H9 (cell line): ENCODE measurements around the gene GRID2. TPM values are rescaled to one million over a fixed set of nuclear protein-coding genes. Genes with fewer than 3 reads are reported as not detected.

Source experiments
- DNase-seq: peaks from one replicate; pipeline ENCODE4 v3.0.0-alpha.2; 2017
- H2AFZ ChIP-seq: one replicate; pipeline ENCODE4 v1.6.1; 2013; ENCODE audit warnings: mild to moderate bottlenecking, low read length, control low read depth, moderate library complexity
- H2AK5ac ChIP-seq: 2 replicates; pipeline ENCODE4 v1.6.1; 2013; ENCODE audit warnings: low read length, control low read depth, mixed read lengths; ENCODE audit not compliant: insufficient read length
- H2BK120ac ChIP-seq: one replicate; pipeline ENCODE4 v1.6.1; 2013; ENCODE audit warnings: low read depth, mild to moderate bottlenecking, low read length, control low read depth, inconsistent platforms; ENCODE audit not compliant: poor library complexity, severe bottlenecking
- H2BK12ac ChIP-seq: 2 replicates; pipeline ENCODE4 v1.6.1; 2013; ENCODE audit warnings: low read length, control low read depth, mixed read lengths, low read depth; ENCODE audit not compliant: insufficient read length
- H2BK15ac ChIP-seq: 2 replicates; pipeline ENCODE4 v1.6.1; 2013; ENCODE audit warnings: low read depth, low read length, control low read depth
- H2BK20ac ChIP-seq: one replicate; pipeline ENCODE4 v1.6.1; 2013; ENCODE audit warnings: low read depth, mild to moderate bottlenecking, low read length, control low read depth, inconsistent platforms; ENCODE audit not compliant: poor library complexity, severe bottlenecking
- H2BK5ac ChIP-seq: 2 replicates; pipeline ENCODE4 v1.6.1; 2013; ENCODE audit warnings: low read length, control low read depth, mixed read lengths; ENCODE audit not compliant: insufficient read length
- H3K14ac ChIP-seq: 2 replicates; pipeline ENCODE4 v1.6.1; 2013; ENCODE audit warnings: low read length, control low read depth; ENCODE audit not compliant: insufficient read depth
- H3K18ac ChIP-seq: 2 replicates; pipeline ENCODE4 v1.6.1; 2013; ENCODE audit warnings: low read depth, mild to moderate bottlenecking, mixed read lengths, low read length, control low read depth; ENCODE audit not compliant: insufficient read length
- H3K23ac ChIP-seq: 2 replicates; pipeline ENCODE4 v1.6.1; 2013; ENCODE audit warnings: low read length, control low read depth, mixed read lengths, low read depth; ENCODE audit not compliant: insufficient read length
- H3K23me2 ChIP-seq: 2 replicates; pipeline ENCODE4 v1.6.1; 2013; ENCODE audit warnings: low read depth, mild to moderate bottlenecking, mixed read lengths, low read length, control low read depth; ENCODE audit not compliant: insufficient read length, poor library complexity, severe bottlenecking
- H3K27ac ChIP-seq: 2 replicates; pipeline ENCODE4 v1.5.1; 2013; ENCODE audit warnings: low read length, control low read depth, mixed read lengths, low read depth; ENCODE audit not compliant: insufficient read length
- H3K27me3 ChIP-seq: 2 replicates; pipeline ENCODE4 v1.6.1; 2013; ENCODE audit warnings: low read length, control low read depth, inconsistent platforms; ENCODE audit not compliant: insufficient read depth
- H3K4ac ChIP-seq: 2 replicates; pipeline ENCODE4 v1.6.1; 2013; ENCODE audit warnings: low read depth, mild to moderate bottlenecking, control low read depth, inconsistent platforms, low read length, moderate library complexity
- H3K4me1 ChIP-seq: 2 replicates; pipeline ENCODE4 v1.6.1; 2013; ENCODE audit warnings: low read length, control low read depth, inconsistent platforms; ENCODE audit not compliant: insufficient read depth
- H3K4me2 ChIP-seq: 2 replicates; pipeline ENCODE4 v1.6.1; 2013; ENCODE audit warnings: low read length, control low read depth, mixed read lengths; ENCODE audit not compliant: insufficient read length, insufficient read depth
- H3K56ac ChIP-seq: 2 replicates; pipeline ENCODE4 v1.6.1; 2013; ENCODE audit warnings: low read depth, mild to moderate bottlenecking, mixed read lengths, low read length, control low read depth; ENCODE audit not compliant: insufficient read length
- H3K79me1 ChIP-seq: 2 replicates; pipeline ENCODE4 v1.6.1; 2013; ENCODE audit warnings: low read depth, mild to moderate bottlenecking, moderate library complexity, low read length, control low read depth, inconsistent platforms; ENCODE audit not compliant: insufficient read depth, poor library complexity, severe bottlenecking
- H3K79me2 ChIP-seq: 2 replicates; pipeline ENCODE4 v1.6.1; 2013; ENCODE audit warnings: low read length, control low read depth, inconsistent platforms; ENCODE audit not compliant: insufficient read depth
- H3K9ac ChIP-seq: 2 replicates; pipeline ENCODE4 v1.6.1; 2013; ENCODE audit warnings: low read length, control low read depth, mixed read lengths; ENCODE audit not compliant: insufficient read length; ENCODE audit errors: extremely low read depth
- H3K9me3 ChIP-seq: one replicate; pipeline ENCODE4 v1.6.1; 2013; ENCODE audit warnings: low read depth, low read length, inconsistent platforms; ENCODE audit not compliant: control insufficient read depth
- H3T11ph ChIP-seq: one replicate; pipeline ENCODE4 v1.6.1; 2013; ENCODE audit warnings: mild to moderate bottlenecking, low read length, control low read depth, inconsistent platforms
- H4K20me1 ChIP-seq: one replicate; pipeline ENCODE4 v1.6.1; 2013; ENCODE audit not compliant: control insufficient read depth, insufficient read length, insufficient read depth
- H4K5ac ChIP-seq: 2 replicates; pipeline ENCODE4 v1.6.1; 2013; ENCODE audit warnings: low read depth, mild to moderate bottlenecking, mixed read lengths, low read length, control low read depth; ENCODE audit not compliant: insufficient read length
- H4K8ac ChIP-seq: replicated peaks from 2 replicates; pipeline ENCODE4 v1.6.1; 2013; ENCODE audit warnings: low read length, control low read depth, mixed read lengths, low read depth; ENCODE audit not compliant: insufficient read length
- H4K91ac ChIP-seq: 2 replicates; pipeline ENCODE4 v1.6.1; 2013; ENCODE audit warnings: low read depth, mild to moderate bottlenecking, moderate library complexity, mixed read lengths, low read length, control low read depth; ENCODE audit not compliant: insufficient read length
- H3K27ac Mint-ChIP-seq, 3 experiments: 2 replicates in 2 of 3; 3 replicates in 1 of 3; pipeline ENCODE4 v1.8.0; 2020 to 2021; ENCODE audit warnings: mixed read lengths in 3 of 3, mild to moderate bottlenecking in 1 of 3, moderate library complexity in 1 of 3
- H3K27me3 Mint-ChIP-seq: 2 replicates; pipeline ENCODE4 v1.8.0; 2021; ENCODE audit warnings: low read depth, mild to moderate bottlenecking, moderate library complexity, mixed read lengths
- H3K36me3 Mint-ChIP-seq, 3 experiments: 2 replicates in 2 of 3; 3 replicates in 1 of 3; pipeline ENCODE4 v1.8.0; 2020 to 2021; ENCODE audit warnings: low read depth in 3 of 3, mixed read lengths in 3 of 3; ENCODE audit not compliant: insufficient read depth in 1 of 3
- H3K4me1 Mint-ChIP-seq, 2 experiments: 2 replicates each; pipeline ENCODE4 v1.8.0; 2020; ENCODE audit warnings: mixed read lengths in 2 of 2
- H3K4me3 Mint-ChIP-seq, 2 experiments: 2 replicates in 1 of 2; 3 replicates in 1 of 2; pipeline ENCODE4 v1.8.0; 2020 to 2021; ENCODE audit warnings: mild to moderate bottlenecking in 2 of 2, mixed read lengths in 2 of 2, moderate library complexity in 1 of 2
- H3K9me3 Mint-ChIP-seq, 2 experiments: 2 replicates in 1 of 2; 3 replicates in 1 of 2; pipeline ENCODE4 v1.8.0; 2020; ENCODE audit warnings: mild to moderate bottlenecking in 2 of 2, mixed read lengths in 2 of 2, moderate library complexity in 1 of 2
- CTCF ChIP-seq: fragments of 200-600 bp; sonication (generic); conservative IDR thresholded peaks from 3 replicates; pipeline ENCODE4 v1.8.0; 2021; ENCODE audit warnings: antibody characterized with exemption, mild to moderate bottlenecking
- WGBS: extraction: QIAGEN DNeasy Blood & Tissue Kit; methylation state at CpG from one replicate; pipeline ENCODE4 v1.1.7; 2013; ENCODE audit warnings: missing lambda C conversion rate, low lambda C conversion rate, mixed read lengths; ENCODE audit not compliant: insufficient read length; ENCODE audit errors: extremely low coverage; 5-methylcytosine and 5-hydroxymethylcytosine counted together
- total RNA-seq: library from RNA; stranded (reverse); gene quantifications from 2 replicates; pipeline ENCODE4 v1.2.1, GENCODE V29; 2021

Gene GRID2
- total RNA-seq, 1 experiment from 2014 or later: 21.8 TPM

GRCh38 chr4:93002240-93002639 is 698.5 kb downstream of the GRID2 start:
- Histone ChIP-seq H2BK120ac (no peak overlapping the region), H2AK5ac (no peak overlapping the region), H3K27me3 (no peaks in the 10 kb centered on the region), H2BK20ac (no peak overlapping the region), H3K4me2 (no peak overlapping the region), H3K18ac (no peak overlapping the region), H3K23ac (no peak overlapping the region), H3K9ac (no peak overlapping the region), H2AFZ (no peak overlapping the region), H3K9me3 (no peaks in the 10 kb centered on the region), H2BK5ac (no peak overlapping the region), H4K20me1 (no peaks in the 10 kb centered on the region), H2BK15ac (no peak overlapping the region), H3K4me1 (no peaks in the 10 kb centered on the region), H4K5ac (no peak overlapping the region), H3K56ac (no peak overlapping the region), H4K8ac (no peak overlapping the region), H3K14ac (no peak overlapping the region), H3K79me1 (no peaks in the 10 kb centered on the region), H3T11ph (no peak overlapping the region), H3K4ac (no peak overlapping the region), H3K23me2 (no peaks in the 10 kb centered on the region), H3K27ac (no peak overlapping the region), H2BK12ac (no peak overlapping the region), H3K79me2 (no peaks in the 10 kb centered on the region), H4K91ac (no peak overlapping the region)
- Mint-ChIP-seq H3K27ac (no peak overlapping the region), H3K36me3 (no peaks in the 10 kb centered on the region), H3K9me3 (no peaks in the 10 kb centered on the region), H3K4me3 (no peak overlapping the region), H3K27me3 (no peaks in the 10 kb centered on the region), H3K4me1 (no peaks in the 10 kb centered on the region)
- DNase-seq: no peak
- WGBS: no CpG with 5 or more reads among the region's 4 CpGs
- TF ChIP-seq CTCF: no peak
